GM18951 (cell line): ENCODE results near the gene CRADD.

Experiments used
- POLR2A ChIP-seq: IDR thresholded peaks from 4 replicates; pipeline ENCODE4 v1.6.1; 2011; ENCODE audit warnings: mild to moderate bottlenecking; ENCODE audit not compliant: insufficient read length, insufficient read depth; ENCODE audit errors: extremely low read depth
- in situ Hi-C: fragments of 300-500 bp; cut with MboI; formaldehyde crosslinking; loops from one replicate; pipeline ENCODE4 v1.12.0; 2022; ENCODE audit warnings: low sequenced_read_pairs, mixed read lengths, inconsistent platforms; ENCODE audit not compliant: unreplicated experiment

CRADD gene

DNA sequence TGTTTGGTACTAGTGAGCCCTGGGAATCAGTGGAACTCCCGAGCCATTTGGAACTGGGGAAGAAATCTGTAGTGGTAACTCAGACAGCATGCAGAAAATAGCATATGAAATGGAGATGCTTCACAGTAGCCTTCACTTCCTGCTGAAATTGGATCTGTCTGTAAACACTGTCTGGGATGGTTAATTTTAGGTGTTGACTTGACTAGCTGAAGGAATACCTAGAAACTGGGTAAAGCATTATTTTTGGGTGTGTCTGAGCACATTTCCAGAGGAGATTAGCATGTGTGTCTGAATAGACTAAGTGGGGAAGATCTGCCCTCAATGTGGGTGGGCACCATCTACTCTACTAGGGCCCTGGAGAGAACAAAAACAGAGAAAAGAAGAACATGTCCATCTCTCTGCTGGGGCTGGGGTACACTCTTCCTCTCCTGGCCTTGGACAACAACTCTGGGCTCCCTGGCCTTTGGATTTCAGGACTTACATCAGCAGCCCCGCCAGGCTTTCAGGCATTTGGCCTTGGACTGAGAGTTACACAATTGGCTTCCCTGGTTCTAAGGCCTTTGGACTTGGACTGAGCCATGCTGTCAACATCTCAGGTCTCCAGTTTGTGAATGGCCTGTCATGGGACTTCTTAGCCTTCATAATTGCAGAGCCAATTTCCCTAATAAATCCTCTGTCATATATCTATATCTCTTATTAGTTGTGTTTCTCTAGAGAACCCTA is 14.0 kb upstream of the CRADD start:
- no peak for TF ChIP-seq POLR2A
- in situ Hi-C loops, result no loop called here

DNA sequence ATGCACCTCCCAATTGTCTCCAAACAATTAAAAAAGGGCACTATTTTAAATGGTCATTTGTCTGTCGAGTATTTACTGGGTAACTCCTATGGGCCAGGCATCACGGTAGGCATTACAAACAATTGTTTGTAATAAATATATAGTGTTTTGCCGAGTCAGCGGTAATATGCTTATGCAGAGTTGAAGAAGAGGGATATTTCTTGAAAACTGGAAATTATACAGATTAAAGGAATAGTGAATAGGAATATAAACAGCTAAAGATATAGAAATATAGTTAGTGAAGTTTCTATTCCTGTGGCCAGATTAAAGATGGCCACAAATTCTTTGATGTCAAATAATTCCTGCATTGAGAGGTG is 13.5 kb upstream of the CRADD start:
- in situ Hi-C loops, result no loop called here
- no peak for TF ChIP-seq POLR2A

DNA sequence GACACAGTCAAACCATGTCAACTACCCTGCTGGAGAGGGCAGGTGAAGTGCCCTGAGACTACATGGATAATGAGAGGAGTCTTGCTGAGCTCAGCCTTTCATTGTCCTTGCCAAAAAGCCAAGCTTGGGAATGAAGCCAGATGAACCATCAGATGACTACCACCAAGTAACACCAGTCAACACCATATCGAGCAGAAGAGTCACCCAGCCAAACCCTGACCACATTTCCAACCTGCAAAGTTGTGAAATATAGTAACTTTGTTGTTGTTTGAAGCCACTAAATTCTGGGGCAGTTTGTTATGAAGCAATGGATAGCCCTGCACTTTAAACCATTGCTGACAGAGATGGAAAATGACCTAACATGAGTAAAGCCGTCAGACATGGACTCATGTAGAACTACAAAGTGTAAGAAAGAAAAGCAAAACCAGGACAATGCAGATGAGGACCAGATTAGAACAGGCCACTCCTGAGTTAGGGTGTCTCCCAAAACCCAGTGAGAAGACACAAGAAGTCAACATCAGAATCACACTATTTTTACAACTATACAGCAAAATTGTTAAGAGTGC is 12.5 kb upstream of the CRADD start:
- in situ Hi-C loops, result no loop called here
- TF ChIP-seq POLR2A, result no peak

DNA sequence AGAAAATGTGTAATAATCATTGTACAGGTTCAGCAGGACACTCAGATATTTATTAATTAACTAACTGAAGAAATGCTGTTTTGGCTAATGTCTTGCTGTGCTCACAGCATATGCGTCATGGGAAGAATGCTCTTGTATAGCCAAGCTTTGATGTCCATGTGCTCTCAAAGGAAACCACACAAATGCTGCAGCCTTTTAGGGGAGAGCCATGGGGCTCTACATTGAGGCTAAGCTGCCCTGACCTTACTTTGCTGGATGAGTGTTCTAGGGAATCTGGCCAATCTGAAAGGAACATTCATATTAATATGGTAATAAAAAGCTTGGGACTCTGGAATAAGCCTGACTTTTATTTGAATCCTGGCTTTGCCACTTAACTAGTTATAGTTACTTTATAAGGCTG is 9.5 kb upstream of the CRADD start:
- in situ Hi-C loops, result no loop called here
- TF ChIP-seq POLR2A, result no peak

DNA sequence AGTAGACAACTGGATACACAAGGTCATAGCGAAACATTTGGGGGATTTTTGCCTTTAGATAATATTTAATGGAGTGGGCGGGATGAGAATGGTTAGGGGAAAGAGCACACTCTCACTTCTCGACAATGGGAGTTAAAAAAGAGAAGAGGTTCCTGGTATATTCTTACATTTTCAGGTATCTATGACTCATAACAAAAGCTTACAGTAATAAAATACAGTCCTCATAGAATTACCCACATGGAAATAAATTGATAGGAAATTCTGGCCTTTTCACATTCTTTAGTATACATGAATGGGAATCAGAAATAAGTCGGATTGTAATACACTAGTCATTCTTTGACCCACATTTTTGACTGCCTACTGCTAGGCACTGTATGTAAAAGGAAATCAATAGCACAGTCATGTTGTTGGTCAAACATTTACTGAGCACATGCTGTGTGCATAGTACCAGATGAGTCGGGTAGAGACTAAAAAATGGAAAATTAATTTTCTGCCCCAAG is 8.2 kb upstream of the CRADD start:
- no peak for TF ChIP-seq POLR2A
- in situ Hi-C loops, result no loop called here

DNA sequence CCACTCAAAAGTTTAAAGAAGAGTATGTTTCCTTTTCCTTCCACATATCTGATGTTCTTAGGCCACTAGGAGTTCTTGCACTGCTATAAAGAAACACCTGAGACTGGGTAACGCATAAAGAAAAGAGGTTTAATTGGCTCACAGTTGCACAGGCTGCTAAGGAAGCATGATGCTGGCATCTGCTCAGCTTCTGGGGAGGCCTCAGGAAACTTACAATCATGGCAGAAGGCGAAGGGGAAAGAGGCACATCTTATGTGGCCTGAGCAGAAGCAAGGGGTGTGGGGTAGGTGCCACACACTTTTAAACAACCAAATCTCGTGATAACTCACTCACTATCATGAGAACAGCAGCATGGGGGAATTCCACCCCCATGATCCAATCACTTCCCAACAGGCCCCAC is 7.7 kb upstream of the CRADD start:
- in situ Hi-C loops, result no loop called here

DNA sequence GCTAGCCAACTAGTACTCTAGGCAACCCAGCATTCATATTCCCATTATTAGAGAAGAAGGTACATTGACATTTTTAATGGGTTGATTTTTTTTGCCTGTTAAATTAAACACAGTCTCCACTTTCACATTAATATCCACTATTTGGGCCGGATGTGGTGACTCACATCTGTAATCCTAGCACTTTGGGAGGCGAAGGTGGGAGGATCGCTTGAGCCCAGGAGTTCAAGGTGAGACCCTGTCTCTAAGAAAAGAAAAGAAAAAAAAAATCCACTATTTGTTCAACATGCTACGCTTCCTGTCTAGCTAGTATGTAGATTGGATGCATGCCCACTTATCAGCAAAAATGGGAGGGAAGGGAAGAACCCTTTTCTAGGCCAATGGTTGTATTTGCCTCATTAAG is 7.1 kb upstream of the CRADD start:
- in situ Hi-C loops, result no loop called here
- TF ChIP-seq POLR2A, result no peak

More for the DNA sequence above, 7.7 kb upstream of the CRADD start:
- TF ChIP-seq POLR2A, result no peak

DNA sequence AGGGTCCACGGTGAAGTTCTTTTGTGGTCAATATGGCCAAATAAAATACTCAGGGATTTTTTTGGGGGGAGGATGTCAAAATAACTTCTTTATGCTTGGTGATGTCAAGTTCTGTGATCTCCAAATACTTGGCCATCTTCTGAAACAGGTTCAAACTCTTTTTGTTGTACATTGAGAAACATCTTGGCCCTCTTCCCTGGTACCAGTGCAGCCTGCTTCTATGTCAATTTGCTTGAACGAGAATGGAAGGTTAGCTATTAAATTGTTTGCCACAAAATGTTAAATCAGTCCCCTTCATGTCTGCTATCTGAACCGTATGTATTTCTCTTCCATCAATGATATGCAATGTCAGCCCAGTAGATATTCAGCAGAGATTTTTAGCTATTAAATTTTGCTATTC is 6.1 kb upstream of the CRADD start:
- TF ChIP-seq POLR2A, result no peak
- in situ Hi-C loops, result no loop called here

DNA sequence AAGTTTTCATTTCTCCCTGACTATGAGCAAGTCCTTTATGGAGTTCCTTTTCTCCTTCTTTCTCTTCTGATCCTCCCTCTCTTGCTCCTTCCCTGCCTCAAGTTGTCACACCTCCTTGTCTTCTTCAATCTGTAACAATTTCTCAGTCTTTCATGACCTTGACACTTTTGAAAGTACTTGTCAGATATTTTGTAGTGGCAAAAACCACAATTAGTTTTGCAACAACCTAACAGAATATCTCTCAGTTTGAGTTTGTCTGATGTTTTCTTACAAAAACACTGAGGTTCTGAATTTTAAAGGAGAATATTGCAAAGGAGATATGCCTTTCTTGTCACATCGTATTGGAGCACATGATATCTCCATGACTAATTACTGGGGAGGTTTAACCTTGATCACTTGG is 4.1 kb upstream of the CRADD start:
- in situ Hi-C loops, result no loop called here
- TF ChIP-seq POLR2A, result no peak

DNA sequence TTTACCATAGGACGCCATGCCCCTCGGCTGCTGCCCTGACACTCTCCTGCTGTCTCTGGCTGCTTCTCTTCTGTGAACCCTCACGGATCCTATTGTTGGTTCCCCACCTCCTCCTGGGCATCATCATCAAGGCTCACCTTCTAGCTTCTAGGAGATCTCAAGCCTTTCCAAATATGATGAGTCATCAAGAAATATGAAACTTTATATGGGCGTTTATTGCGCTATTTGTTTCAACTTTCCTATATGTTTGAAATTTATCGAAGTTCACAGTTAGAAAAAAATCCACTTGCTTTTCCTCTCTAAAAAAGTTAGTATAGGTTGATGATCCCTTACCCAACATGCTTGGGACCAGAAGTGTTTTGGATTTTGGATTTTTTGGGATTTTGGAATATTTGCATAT is 2.8 kb upstream of the CRADD start:
- no peak for TF ChIP-seq POLR2A
- in situ Hi-C loops, result no loop called here

DNA sequence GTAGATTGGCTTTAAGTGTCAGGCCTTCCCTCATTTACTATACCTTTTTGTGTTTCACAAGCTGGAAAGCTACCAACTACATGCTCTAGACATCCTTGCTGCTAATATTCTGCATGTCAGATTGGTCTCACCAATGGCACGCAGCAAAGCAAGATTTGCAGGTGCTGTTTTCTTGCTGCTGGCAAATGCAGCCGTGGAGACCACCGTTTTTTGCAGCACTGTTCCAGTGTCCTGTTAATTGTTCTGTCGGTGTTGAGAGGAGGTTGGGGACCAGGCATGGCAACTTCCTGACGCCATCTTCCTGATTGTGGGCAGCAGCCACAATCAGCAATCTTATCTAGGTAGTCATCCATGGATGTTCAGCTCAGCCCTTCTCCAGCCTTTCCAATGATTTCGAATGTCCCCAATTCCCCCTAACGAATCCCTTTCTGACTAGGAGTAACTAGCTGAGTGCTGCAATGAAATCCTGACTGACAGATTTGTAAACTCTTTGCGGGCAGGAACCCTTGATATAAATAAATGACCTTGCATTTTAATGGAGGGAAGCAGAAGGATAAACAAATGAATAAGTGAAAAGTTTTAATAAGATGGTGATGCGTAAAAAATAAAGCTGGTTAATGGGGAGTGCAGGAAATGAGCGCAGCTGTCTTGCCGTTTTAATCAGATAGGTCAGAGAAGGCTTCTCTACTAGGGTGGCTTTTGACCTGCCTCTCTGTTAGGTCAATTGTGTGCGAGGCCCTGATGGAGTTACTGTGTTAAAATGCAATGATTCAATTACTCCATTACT is 574 bp upstream of the CRADD start:
- in situ Hi-C loops, result no loop called here
- TF ChIP-seq POLR2A, result no peak

DNA sequence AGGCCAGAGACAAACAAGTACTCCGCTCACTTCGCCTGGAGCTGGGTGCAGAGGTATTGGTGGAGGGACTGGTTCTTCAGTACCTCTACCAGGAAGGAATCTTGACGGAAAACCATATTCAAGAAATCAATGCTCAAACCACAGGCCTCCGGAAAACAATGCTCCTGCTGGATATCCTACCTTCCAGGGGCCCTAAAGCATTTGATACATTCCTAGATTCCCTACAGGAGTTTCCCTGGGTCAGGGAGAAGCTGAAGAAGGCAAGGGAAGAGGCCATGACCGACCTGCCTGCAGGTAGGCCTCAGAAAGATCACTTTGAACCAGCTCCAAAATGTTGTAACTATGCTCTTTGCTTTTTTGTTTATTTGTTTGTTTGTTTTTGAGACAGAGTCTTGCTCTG is 1.6 kb downstream of the CRADD start:
- in situ Hi-C loops, result no loop called here

DNA sequence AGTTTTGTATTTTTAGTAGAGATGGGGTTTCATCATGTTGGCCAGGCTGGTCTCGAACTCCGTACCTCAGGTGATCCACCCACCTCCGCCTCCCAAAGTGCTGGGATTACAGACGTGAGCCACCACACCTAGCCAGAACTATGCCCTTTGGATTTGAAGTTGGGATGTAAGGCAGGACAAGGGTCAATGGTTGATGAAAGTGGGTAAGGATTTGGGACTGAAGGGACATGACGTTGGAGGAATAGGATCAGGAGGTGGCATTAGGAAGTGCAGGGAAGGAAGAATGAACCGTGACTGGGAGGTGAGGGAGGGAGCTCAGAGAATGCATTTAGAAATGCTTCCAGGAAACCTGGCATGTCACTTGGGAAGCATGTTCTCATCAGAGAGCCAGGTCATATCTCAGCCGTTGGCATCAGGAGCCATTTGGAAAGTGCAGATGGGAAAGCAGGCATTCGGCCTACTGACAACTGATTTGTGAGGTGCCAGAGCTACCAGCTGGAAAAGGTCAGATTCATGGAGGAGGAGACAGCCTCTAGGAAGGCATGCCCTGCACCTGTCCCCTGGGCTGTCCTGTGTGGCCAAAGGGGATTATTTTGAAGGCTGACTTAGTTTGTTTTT is 2.2 kb downstream of the CRADD start:
- no peak for TF ChIP-seq POLR2A
- in situ Hi-C loops, result no loop called here

More for the DNA sequence above, 1.6 kb downstream of the CRADD start:
- no peak for TF ChIP-seq POLR2A

DNA sequence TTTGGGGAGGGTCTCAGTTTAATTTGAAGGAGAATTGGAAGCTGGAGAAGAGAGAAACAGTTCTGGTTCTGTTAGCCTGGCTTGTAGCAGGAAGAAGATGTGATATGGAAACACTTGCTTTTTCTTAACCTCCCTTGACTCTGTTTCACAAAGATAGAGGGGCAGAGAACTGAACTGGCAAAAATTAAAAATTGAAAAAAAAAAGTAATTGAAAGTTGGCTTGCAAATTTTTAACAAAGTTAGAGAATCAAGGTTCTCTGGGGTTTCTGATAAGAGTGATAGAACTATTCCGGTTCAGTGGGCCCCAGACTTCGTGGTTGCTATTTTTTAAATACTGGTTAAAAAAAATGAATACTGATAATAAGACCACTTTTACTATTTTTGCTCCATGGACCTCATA is 2.8 kb downstream of the CRADD start:
- in situ Hi-C loops, result no loop called here

DNA sequence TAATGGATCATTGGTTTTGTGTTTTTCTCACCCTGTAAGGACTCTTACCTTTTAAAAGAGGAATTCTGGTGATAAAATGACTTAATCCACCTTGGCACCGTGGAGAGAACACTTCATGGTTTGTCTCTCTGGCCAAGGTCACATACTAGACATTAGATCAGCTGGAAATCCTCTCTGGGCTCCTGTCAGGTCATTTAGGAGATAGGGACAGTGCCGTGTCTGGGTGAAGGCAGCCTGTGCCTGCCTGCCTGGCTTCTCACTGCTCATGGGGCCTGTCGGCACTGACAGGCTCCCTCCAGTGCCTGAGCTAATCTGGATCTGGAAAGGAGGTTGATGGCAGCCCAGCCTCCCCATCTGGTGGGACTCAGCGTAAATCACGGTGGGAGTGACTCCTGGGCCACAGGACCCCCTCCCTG is 5.7 kb downstream of the CRADD start:
- no peak for TF ChIP-seq POLR2A

More for the DNA sequence above, 2.8 kb downstream of the CRADD start:
- TF ChIP-seq POLR2A, result no peak

More for the DNA sequence above, 5.7 kb downstream of the CRADD start:
- in situ Hi-C loops, result no loop called here
